Measurements from ENCODE around the gene CMTM3. TPM values are rescaled to one million over a fixed set of nuclear protein-coding genes. Genes with fewer than 3 reads are reported as not detected.

Gene CMTM3
- total RNA-seq, 1 experiment from 2014 or later, result 12.8 TPM

DNA sequence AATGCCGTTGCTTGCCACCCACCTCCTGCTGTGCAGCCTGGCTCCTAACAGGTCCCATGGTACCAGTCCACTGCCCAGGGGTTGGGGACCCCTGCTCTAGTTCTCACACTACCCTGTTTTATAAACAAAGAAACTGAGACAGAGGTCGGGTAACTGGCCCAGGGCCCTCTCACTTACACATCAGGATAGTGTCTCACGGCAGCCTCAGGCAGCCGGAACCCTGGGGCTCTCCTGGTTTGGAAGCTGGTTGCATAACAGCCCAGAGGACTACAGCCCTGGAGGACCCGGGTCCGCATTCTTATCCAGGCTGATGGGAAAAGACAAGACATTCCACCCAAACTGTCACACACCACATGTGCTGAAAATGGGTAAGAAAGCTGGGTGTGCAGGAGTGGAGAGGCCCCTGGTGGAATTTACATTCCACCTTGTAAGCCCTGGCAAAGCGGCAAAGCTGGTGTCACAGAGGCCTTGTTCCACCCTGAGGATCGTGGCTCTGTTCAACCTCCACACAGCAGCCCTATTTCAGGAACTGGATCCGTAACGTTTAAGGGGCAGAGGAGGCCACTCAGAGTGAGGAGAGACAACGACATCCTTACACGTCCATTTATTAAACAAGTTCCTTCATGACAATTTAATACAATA is 9.8 kb downstream of the CMTM3 start:
- Histone ChIP-seq H3K9ac (ENCODE audit: low read length) (no peak overlapping the region), H3K27me3 (ENCODE audit: insufficient read depth, low read length) (no peaks in the 10 kb centered on the region), H3K4me2 (ENCODE audit: low read length) (no peak overlapping the region), H3K4me3 (replicated peaks in 1 of 2; ENCODE audit: low read depth in 1 of 2, low read length in 2 of 2) (no peak overlapping the region), H3K9me2 (ENCODE audit: insufficient read depth) (no peaks in the 10 kb centered on the region), H3K4me1 (ENCODE audit: control insufficient read depth in 1 of 2, insufficient read depth in 2 of 2, low read length in 2 of 2) (peaks cover 23% of the 10 kb centered on the region in 2 experiments), H3K79me2 (ENCODE audit: insufficient read depth, low read length) (no peaks in the 10 kb centered on the region), H2AFZ (ENCODE audit: low read depth, low read length, poor library complexity, severe bottlenecking) (no peak overlapping the region), H4K20me1 (ENCODE audit: insufficient read depth) (no peaks in the 10 kb centered on the region), H3K9me3 (ENCODE audit: control insufficient read depth in 1 of 2, insufficient read depth in 1 of 2, low read depth in 1 of 2, low read length in 2 of 2) (no peaks in the 10 kb centered on the region), H3K36me3 (ENCODE audit: control insufficient read depth in 1 of 2, insufficient read depth in 2 of 2, low read length in 2 of 2) (peaks cover 18 to 23% of the 10 kb centered on the region in 2 experiments; a peak in 3 of 4 replicates), H3K27ac (ENCODE audit: low read depth, low read length) (no peak overlapping the region)
- no TSS peak for BruUV-seq (replicated peaks)
- POLR2A ChIA-PET, result no interaction called here
- TF ChIP-seq YY1 (IDR thresholded peaks at IDR 0.05; ENCODE audit: extremely low read depth, insufficient replicate concordance, low read depth, low read length) (no peak), EZH2phosphoT487 (IDR thresholded peaks at IDR 0.05; ENCODE audit: borderline replicate concordance) (no peak), FOSL1 (IDR thresholded peaks at IDR 0.05; ENCODE audit: low read depth) (no peak), POLR2AphosphoS5 (IDR thresholded peaks at IDR 0.05; ENCODE audit: low read depth, low read length) (no peak), CEBPB (IDR thresholded peaks at IDR 0.05; ENCODE audit: low read depth) (no peak), SRF (IDR thresholded peaks at IDR 0.05; ENCODE audit: low read depth) (no peak)
- TF ChIP-seq, protein P1, sequence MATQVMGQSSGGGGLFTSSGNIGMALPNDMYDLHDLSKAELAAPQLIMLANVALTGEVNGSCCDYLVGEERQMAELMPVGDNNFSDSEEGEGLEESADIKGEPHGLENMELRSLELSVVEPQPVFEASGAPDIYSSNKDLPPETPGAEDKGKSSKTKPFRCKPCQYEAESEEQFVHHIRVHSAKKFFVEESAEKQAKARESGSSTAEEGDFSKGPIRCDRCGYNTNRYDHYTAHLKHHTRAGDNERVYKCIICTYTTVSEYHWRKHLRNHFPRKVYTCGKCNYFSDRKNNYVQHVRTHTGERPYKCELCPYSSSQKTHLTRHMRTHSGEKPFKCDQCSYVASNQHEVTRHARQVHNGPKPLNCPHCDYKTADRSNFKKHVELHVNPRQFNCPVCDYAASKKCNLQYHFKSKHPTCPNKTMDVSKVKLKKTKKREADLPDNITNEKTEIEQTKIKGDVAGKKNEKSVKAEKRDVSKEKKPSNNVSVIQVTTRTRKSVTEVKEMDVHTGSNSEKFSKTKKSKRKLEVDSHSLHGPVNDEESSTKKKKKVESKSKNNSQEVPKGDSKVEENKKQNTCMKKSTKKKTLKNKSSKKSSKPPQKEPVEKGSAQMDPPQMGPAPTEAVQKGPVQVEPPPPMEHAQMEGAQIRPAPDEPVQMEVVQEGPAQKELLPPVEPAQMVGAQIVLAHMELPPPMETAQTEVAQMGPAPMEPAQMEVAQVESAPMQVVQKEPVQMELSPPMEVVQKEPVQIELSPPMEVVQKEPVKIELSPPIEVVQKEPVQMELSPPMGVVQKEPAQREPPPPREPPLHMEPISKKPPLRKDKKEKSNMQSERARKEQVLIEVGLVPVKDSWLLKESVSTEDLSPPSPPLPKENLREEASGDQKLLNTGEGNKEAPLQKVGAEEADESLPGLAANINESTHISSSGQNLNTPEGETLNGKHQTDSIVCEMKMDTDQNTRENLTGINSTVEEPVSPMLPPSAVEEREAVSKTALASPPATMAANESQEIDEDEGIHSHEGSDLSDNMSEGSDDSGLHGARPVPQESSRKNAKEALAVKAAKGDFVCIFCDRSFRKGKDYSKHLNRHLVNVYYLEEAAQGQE (IDR thresholded peaks at IDR 0.05; ENCODE audit: low read depth), result no peak
- TF ChIP-seq, protein P2, sequence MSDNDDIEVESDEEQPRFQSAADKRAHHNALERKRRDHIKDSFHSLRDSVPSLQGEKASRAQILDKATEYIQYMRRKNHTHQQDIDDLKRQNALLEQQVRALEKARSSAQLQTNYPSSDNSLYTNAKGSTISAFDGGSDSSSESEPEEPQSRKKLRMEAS (IDR thresholded peaks at IDR 0.05), result no peak
- intact Hi-C loops (cut with micrococcal nuclease), result no loop called here
- RAD21 ChIA-PET (ENCODE audit: low non-redundant PET in 1 of 2, low total read pairs in 2 of 2, uncharacterized antibody in 2 of 2, unreplicated experiment in 2 of 2), result interaction anchor here in 1 of 2 experiments (1.0 kb wide), 1 partner anchor 208 kb away, joined by 3 read pairs; no protein-coding TSS in a partner anchor
- CTCF ChIA-PET, result no interaction called here
- no peak for DNase-seq (ENCODE audit: low read depth, low spot score)
- no peak for ATAC-seq

Measured in HCT116 (cell line).